HEK293 (cell line): Measurements from ENCODE around the gene MEAK7.

Experiments
- CTCF ChIA-PET: fragments of 350-600 bp; formaldehyde crosslinking; extraction: SDS; loops from one replicate; lab custom pipeline; 2021; ENCODE audit warnings: antibody characterized with exemption; lab: Yijun Ruan, JAX
- POLR2A ChIA-PET: fragments of 300-600 bp; formaldehyde crosslinking; extraction: SDS; loops from one replicate; lab custom pipeline; 2020; ENCODE audit warnings: antibody characterized with exemption, inconsistent platforms; lab: Yijun Ruan, JAX
- H3K27ac ChIP-seq: fragments of 200-500 bp; sonication (Bioruptor generic); 2 replicates; pipeline ENCODE4 v1.5.1; 2014; ENCODE audit warnings: low read depth, low read length, control low read depth, inconsistent platforms; ENCODE audit errors: extremely low read depth
- H3K36me3 ChIP-seq, 2 experiments: fragments of 200-500 bp in 1 of 2; sonication (Bioruptor generic) in 1 of 2; 1 replicate in 1 of 2; 2 replicates in 1 of 2; pipeline ENCODE4 v1.5.1; 2014 to 2017; ENCODE audit warnings: inconsistent platforms in 2 of 2, low read length in 2 of 2; ENCODE audit not compliant: control insufficient read depth in 2 of 2, insufficient read depth in 1 of 2
- H3K4me1 ChIP-seq: fragments of 200-500 bp; sonication (Bioruptor generic); 2 replicates; pipeline ENCODE4 v1.5.1; 2014; ENCODE audit warnings: mild to moderate bottlenecking, low read length, inconsistent platforms; ENCODE audit not compliant: control insufficient read depth, insufficient read depth
- H3K4me3 ChIP-seq: 2 replicates; pipeline ENCODE4 v1.5.1; 2011; ENCODE audit warnings: low read depth, mild to moderate bottlenecking, control low read depth, low read length, moderate library complexity
- H3K9me3 ChIP-seq: fragments of 200-500 bp; sonication (Bioruptor generic); 2 replicates; pipeline ENCODE4 v1.5.1; 2014; ENCODE audit warnings: low read depth, low read length, inconsistent platforms; ENCODE audit not compliant: control insufficient read depth, insufficient read depth
- GLIS2 ChIP-seq: fragments of 450-650 bp; formaldehyde crosslinking; IDR thresholded peaks from 2 replicates; pipeline ENCODE4 v1.5.1; 2016; ENCODE audit warnings: missing biosample characterization, missing genetic modification characterization
- HOXC10 ChIP-seq: sonication (generic); formaldehyde crosslinking; IDR thresholded peaks from 2 replicates; pipeline ENCODE4 v1.8.1; 2023; ENCODE audit warnings: mild to moderate bottlenecking, missing genetic modification reagents
- PATZ1 ChIP-seq: fragments of 450-650 bp; formaldehyde crosslinking; IDR thresholded peaks from 2 replicates; pipeline ENCODE4 v1.5.1; 2016; ENCODE audit warnings: missing biosample characterization, missing genetic modification characterization
- PRDM1 ChIP-seq: fragments of 450-650 bp; formaldehyde crosslinking; IDR thresholded peaks from 2 replicates; pipeline ENCODE4; 2016; ENCODE audit warnings: missing biosample characterization, missing genetic modification characterization
- PRDM10 ChIP-seq: fragments of 450-650 bp; formaldehyde crosslinking; IDR thresholded peaks from 2 replicates; pipeline ENCODE4 v1.5.1; 2016; ENCODE audit warnings: missing biosample characterization, missing genetic modification characterization
- WT1 ChIP-seq: fragments of 450-650 bp; formaldehyde crosslinking; IDR thresholded peaks from 2 replicates; pipeline ENCODE4 v1.5.1; 2016; ENCODE audit warnings: missing biosample characterization, missing genetic modification characterization
- ZNF19 ChIP-seq: fragments of 450-650 bp; formaldehyde crosslinking; IDR thresholded peaks from 2 replicates; pipeline ENCODE4; 2016; ENCODE audit warnings: missing biosample characterization, missing genetic modification characterization, low read depth
- ZNF266 ChIP-seq: fragments of 450-650 bp; formaldehyde crosslinking; IDR thresholded peaks from 2 replicates; pipeline ENCODE4 v1.5.1; 2016; ENCODE audit warnings: missing biosample characterization, missing genetic modification characterization, low read depth
- ZNF354C ChIP-seq: fragments of 450-650 bp; formaldehyde crosslinking; IDR thresholded peaks from 2 replicates; pipeline ENCODE4 v1.5.1; 2016; ENCODE audit warnings: missing biosample characterization, missing genetic modification characterization, low read depth, borderline replicate concordance
- ZNF521 ChIP-seq: fragments of 450-650 bp; formaldehyde crosslinking; IDR thresholded peaks from 2 replicates; pipeline ENCODE4 v1.5.1; 2017; ENCODE audit warnings: missing biosample characterization, mild to moderate bottlenecking, missing genetic modification characterization
- ZNF600 ChIP-seq: fragments of 450-650 bp; formaldehyde crosslinking; IDR thresholded peaks from 2 replicates; pipeline ENCODE4 v1.5.1; 2016; ENCODE audit warnings: missing biosample characterization, missing genetic modification characterization
- ZNF658 ChIP-seq: fragments of 450-650 bp; formaldehyde crosslinking; IDR thresholded peaks from 2 replicates; pipeline ENCODE4; 2016; ENCODE audit warnings: missing biosample characterization, missing genetic modification characterization
- ZNF777 ChIP-seq: fragments of 450-650 bp; formaldehyde crosslinking; IDR thresholded peaks from 2 replicates; pipeline ENCODE4 v1.5.1; 2017; ENCODE audit warnings: missing biosample characterization, missing genetic modification characterization, borderline replicate concordance
- ZSCAN18 ChIP-seq: fragments of 450-650 bp; formaldehyde crosslinking; IDR thresholded peaks from 2 replicates; pipeline ENCODE4 v1.5.1; 2016; ENCODE audit warnings: missing biosample characterization, missing genetic modification characterization
- TF ChIP-seq, protein P1 (sequence below): fragments of 450-650 bp; formaldehyde crosslinking; IDR thresholded peaks from 2 replicates; pipeline ENCODE4 v1.5.1; 2017; ENCODE audit warnings: missing biosample characterization, missing genetic modification characterization
- TF ChIP-seq, protein P2 (sequence below): fragments of 450-650 bp; formaldehyde crosslinking; IDR thresholded peaks from 2 replicates; pipeline ENCODE4 v1.5.1; 2016; ENCODE audit warnings: missing biosample characterization, missing genetic modification characterization

The MEAK7 gene

DNA sequence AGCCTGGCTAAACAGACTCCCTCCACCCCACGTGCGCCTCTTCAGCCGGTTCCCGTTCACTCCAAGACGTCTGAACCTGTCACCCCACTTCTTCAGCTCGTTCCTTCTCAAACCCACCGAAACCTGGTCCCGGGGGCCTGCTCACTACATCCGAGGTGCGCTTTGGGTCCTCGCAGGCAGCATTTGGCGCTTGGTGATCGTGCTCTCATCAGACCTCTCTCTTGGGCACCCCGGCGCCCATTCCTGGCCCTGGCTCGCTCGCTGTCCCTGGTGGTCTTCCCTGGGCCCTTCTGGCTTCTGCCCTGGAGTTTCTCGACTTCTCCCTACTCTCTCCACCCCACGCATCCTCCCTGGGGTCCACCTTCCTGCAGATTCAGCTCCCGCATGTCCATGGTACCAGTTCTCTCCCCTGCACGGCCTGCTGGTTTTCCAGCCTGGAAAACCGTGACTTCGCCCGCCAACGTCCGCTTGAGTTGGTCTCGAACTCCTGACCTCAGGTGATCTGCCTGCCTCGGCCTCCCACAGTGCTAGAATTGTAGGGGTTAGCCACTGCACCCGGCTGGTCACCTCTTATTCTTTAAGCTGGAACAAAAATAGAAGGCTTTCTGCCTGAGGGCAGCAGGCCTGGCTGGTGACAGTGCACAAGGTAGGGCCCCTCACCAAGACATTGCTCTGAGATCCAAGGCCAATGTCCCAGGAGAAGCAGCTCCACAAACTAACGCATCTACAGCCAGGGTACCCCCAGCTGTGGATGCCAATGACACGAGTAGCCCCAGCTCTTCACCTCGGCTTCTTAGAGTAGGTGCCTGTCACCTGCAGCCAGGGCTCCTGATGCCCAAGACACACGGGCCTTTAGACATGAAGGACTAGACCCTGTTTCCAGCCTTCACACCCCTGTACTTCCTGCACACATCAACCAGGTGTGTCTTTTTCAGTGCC, 1.1 kb upstream of the MEAK7 start (continued):
- no peak for TF ChIP-seq ZNF521 (tag by site-specific recombination)
- TF ChIP-seq WT1 = no peak
- no peak for TF ChIP-seq ZNF777 (tag by site-specific recombination)
- TF ChIP-seq GLIS2 = no peak

GRCh38 chr16:84503751-84504395, 586 bp downstream of the MEAK7 start:
- Histone ChIP-seq H3K9me3 (no peaks in the 10 kb centered on the region), H3K4me1 (peaks cover 10% of the 10 kb centered on the region), H3K27ac (no peak overlapping the region), H3K4me3 (peak overlapping the region; percentile 87), H3K36me3 (peaks cover 0 to 6% of the 10 kb centered on the region in 2 experiments; a peak in 2 of 3 replicates)
- CTCF ChIA-PET = interaction anchor here (1.6 to 12.1 kb wide), 6 partner anchors 9 to 235 kb away, joined by 4 to 137 read pairs (median 6); partner anchors contain the start of gene COTL1
- POLR2A ChIA-PET = interaction anchor here (0.6 kb wide), 1 partner anchor 730 kb away, joined by 8 read pairs; no protein-coding TSS in a partner anchor
- TF ChIP-seq ZSCAN18 (tag by site-specific recombination) (no peak), HOXC10 (no peak), ZNF658 (tag by site-specific recombination) (no peak), ZNF266 (tag by site-specific recombination) (no peak), PRDM1 (tag by site-specific recombination) (no peak), ZNF354C (no peak), ZNF600 (tag by site-specific recombination) (no peak), PATZ1 (tag by site-specific recombination) (no peak), ZNF19 (tag by site-specific recombination) (no peak), PRDM10 (tag by site-specific recombination) (peak; percentile 51)
- TF ChIP-seq, protein P1, sequence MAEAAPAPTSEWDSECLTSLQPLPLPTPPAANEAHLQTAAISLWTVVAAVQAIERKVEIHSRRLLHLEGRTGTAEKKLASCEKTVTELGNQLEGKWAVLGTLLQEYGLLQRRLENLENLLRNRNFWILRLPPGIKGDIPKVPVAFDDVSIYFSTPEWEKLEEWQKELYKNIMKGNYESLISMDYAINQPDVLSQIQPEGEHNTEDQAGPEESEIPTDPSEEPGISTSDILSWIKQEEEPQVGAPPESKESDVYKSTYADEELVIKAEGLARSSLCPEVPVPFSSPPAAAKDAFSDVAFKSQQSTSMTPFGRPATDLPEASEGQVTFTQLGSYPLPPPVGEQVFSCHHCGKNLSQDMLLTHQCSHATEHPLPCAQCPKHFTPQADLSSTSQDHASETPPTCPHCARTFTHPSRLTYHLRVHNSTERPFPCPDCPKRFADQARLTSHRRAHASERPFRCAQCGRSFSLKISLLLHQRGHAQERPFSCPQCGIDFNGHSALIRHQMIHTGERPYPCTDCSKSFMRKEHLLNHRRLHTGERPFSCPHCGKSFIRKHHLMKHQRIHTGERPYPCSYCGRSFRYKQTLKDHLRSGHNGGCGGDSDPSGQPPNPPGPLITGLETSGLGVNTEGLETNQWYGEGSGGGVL (tag by site-specific recombination) = peak; percentile 90; the same call in 1 of the 2 replicates
- TF ChIP-seq, protein P2, sequence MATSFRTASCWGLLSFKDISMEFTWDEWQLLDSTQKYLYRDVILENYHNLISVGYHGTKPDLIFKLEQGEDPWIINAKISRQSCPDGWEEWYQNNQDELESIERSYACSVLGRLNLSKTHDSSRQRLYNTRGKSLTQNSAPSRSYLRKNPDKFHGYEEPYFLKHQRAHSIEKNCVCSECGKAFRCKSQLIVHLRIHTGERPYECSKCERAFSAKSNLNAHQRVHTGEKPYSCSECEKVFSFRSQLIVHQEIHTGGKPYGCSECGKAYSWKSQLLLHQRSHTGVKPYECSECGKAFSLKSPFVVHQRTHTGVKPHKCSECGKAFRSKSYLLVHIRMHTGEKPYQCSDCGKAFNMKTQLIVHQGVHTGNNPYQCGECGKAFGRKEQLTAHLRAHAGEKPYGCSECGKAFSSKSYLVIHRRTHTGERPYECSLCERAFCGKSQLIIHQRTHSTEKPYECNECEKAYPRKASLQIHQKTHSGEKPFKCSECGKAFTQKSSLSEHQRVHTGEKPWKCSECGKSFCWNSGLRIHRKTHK (tag by site-specific recombination) = no peak
